ENCODE data around the gene FRMD1.

Gene FRMD1

DNA sequence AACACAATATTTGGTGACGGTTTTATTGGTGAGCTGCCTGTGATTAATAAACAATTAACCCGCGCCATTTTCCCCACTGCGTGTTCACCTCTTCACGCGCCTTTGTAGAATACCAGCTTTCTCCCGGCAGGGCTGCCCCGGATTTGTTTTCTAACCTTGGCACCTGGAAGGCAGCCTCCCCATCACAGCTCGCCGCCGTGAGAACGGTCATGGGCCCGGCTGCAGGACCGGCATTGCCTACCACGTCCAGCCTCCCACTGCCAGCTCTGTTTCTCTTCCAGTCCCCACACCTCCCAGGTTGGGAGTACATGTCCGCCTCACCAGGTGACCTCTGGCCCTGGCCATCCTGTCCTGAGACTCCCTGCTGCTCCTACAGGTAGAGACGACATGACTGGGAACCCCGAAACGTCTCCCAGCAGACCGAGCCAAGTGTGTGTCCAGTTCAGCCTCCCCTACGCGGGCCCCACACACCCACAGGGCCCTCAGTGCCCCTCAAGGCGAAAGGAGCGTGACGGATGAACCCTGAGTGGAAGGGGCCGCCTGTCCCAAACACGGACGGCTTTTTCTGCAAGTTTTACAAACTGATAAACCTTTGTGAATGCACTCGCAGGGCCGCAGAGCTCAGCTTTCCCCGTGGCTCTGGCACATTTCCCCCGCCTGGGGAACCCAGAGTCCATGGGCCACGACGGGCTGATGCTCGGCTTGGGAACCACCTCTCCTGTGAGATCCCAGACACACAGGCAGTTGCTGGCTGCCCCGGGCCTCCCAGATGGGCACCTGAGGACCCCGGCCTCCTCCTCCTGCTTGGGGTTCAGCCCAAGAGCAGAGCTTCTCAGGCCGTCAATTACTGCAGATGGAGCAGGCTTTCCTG is 25.7 kb downstream of the FRMD1 start:
- no peak for DNase-seq

DNA sequence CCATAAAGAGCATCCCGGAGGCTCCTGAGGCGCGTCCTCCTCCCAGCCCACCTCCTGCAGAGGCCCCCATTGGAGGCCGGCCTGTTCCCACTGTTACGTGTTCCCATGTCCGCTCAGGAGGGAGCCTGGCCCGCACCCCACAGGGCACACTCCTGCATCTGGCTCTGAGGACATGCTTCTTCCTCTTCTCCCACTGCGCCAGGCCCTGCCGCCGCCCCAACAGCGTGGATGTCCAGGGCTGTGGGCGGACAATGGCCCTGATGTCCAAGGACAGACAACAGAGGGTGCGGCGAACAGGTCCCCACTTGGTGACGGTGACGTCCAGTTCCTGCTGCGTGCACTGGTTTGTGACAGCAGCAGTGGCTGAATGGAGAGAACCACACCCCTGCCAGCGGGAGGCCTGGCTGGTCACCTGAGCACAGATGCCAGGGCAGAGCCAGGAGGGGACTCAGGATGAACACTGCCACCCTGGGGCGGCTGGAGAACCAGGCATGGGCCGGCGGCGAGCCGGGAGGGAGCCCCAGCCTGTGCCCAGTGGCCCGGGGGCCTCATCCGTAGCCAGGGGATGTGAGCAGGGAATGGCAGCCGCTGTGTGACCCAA is 26.6 kb downstream of the FRMD1 start:
- no peak for DNase-seq

DNA sequence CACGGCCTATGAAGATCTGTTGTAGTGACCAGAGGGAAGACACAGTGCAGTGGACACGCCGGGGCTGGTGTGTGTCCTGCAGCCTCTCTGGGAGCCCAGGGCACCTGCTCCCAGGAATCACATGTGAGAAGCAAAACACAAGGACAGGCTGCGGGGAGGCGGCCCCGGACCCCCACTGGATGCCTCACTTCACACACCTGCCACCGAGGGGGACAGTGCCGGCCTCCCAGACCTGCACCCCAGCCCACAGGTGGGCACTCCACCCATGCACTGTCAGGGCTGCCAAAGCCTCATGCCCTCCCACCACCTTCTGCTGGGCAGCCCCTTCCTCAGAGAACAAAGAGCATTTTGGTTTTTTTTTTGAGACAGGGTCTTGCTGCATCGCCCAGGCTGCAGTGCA is 27.4 kb downstream of the FRMD1 start:
- no peak for DNase-seq

DNA sequence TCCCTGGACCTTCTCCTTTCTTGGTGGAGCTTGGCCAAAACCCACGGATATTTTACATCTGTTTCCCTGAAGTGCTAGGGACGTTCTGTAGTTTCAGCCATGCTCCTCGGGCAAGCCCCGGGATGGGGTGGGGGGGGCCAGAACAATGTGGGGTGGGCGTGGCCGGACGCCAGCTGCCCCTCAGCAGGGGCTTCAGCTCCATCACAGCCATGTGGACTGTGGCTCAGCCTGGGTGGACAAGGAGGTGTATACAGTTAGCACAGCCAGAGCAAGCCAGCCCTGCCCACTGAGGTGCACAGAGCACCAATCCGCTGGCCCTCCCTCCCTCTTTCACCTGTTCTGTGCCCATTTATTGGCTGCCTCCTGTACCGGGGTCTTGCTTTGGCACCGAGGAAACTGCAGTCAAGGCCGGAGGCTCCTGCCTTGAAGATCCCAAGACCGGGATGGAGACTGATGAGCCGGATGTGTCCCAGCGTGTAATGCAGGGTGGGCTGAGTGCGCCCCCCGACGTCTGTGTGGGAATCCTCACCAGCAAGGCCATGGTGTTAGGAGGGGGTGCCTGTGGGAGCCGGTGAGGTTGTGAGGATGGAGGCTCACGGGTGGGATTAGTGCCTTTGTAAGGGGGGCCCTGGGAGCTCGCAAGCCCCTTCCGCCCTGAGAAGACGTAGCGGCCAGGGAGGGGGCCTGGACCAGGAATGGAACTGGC is 28.0 kb downstream of the FRMD1 start:
- DNase-seq, result no peak

DNA sequence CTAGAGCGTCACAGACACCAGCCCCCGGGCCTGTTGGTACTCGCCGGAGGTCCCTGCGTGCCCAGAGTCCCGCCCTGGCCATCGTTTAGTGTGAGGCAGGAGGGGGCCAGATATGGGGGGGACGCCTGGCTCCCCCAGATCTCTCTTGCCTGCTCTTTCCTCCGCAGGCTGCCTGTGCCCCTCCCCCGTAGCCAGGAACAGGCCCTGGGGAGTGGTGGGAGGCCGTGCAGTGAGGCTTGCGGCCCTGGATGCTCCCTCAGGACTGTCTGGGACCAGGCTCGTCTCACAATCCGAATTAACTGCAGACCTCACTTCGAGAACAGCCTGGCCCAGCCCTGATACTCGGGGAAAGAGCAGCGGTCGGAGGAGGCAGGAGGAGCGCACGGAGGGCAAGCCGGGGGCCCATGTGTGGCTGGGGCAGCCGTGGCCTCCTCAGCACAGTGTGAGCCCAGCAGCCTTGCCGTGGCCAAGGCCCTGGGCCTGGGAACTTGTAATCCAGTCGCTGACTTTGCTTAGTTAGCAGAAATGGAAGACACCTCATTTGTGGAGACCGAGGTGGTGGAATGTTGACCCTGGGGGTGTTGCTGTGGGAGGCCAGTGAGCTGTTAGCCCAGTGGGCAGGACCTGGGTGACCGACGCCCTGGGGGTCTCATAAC is 28.7 kb downstream of the FRMD1 start:
- no peak for DNase-seq

DNA sequence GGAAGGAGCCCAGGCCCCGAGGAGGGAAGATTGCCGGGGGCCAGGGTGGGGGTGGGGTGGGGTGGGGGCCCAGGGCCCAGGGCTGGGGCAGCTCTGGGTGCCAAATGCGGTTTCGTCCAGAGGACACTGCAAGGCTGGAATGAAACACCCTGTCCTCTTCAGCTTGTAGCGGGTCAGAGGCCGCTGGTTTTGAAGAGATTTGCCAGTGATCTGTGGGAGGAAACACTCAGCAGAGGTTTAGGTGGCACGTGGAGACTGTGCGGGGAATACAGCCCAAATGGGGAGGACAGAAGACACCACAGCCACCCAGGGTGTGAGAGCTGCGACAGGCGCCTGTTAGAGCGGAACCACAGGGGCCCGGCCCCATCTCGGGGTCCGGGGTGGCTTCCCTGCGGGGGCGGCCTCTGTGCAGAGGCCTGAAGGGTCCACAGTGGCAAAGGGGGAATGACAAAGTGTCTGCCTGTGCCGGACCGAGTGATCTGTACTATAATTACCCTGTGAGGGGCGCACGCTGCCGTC is 29.2 kb downstream of the FRMD1 start:
- no peak for DNase-seq

DNA sequence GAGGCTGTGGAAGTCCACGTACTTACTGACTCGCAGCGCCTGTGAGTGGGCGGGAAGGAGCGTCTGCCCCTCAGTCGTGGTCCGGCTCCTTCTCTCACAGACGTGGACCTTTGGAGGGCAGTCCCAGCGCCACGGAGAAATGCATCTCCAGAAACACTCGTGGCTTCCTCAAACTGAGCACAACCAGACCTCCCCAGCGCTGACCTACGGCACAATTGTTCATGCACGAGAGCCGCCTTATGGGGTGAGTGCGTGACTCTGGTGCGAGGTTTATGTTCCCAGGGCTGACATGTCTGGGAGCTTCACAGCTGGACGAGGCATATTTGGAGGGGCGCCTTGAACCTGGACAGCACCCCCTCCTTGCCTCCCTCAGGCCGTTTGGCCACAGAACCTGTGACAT is 29.7 kb downstream of the FRMD1 start:
- DNase-seq, result no peak

DNA sequence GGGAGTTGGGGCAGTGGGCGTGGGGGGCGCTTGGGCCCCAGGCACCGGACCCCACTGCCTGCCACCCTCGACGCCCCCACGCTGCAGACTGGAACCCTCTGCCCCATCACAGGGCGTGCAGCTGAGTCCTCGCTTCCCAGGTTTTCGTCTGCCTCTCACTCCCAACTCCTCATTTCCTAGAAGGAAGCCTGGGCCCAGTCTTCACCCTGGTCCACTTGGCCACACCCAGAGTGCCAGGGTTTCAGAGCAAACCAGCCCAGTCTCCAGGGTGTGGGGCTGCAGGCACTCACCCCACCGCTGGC is 30.3 kb downstream of the FRMD1 start:
- no peak for DNase-seq

DNA sequence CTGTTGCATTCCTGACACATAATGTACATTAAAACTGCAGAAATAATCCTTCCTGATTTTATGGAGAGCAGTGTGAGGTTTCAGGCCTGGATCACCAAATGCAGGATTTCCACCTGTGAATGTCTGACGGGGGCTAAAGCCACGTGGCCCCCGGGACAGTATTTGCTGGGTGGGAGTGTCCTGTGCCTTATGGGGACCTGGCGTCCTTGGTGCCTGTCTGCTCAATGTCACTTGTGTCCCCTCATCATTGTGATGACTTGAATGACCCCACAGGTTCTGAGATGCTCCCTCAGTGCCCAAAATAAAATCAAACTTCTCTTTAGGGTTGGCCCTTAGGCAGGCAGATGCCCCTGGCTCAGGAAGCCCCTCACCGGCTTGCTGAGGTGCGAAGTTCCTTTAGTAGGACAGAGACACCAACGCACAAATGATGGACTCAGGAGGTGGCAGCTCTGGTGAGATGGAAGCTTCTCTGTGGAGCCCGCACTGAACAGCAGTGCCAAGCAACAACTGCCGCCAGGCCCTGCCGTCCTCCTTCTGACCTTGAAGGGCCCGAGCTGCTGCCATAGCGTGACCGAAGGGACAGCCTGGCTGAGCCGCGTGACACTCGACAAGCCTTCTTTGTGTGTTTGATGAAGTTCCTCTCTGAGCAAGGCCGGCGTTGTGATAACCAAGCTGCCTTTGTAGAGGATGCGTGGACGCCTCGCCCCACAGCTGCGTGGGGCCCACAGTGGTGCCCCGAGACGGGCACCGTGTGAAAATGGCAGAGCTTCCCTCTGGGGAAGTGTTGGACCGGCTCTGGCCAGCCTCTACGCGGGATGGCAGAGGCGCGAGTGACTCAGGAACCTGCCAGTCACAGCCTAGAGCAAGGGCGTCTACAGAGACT is 30.9 kb downstream of the FRMD1 start:
- no peak for DNase-seq

DNA sequence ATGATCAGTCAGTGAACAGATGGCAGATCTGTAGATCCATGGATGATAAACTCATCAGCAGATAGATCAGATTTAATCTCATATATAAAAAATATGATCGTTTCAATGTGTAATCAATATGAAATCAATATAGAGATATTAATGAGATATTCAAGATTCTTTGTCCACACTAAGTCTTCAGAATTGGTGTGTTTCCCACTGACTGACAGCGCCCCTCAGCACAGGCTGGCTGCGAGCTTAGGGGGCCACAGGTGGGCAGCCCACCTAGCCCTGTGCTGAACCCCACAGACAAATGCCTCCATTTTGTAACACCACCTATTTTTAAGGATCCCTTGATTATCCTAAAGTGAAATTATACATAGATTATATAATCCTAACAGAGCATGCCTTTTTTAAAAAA is 32.3 kb downstream of the FRMD1 start:
- no peak for DNase-seq

DNA sequence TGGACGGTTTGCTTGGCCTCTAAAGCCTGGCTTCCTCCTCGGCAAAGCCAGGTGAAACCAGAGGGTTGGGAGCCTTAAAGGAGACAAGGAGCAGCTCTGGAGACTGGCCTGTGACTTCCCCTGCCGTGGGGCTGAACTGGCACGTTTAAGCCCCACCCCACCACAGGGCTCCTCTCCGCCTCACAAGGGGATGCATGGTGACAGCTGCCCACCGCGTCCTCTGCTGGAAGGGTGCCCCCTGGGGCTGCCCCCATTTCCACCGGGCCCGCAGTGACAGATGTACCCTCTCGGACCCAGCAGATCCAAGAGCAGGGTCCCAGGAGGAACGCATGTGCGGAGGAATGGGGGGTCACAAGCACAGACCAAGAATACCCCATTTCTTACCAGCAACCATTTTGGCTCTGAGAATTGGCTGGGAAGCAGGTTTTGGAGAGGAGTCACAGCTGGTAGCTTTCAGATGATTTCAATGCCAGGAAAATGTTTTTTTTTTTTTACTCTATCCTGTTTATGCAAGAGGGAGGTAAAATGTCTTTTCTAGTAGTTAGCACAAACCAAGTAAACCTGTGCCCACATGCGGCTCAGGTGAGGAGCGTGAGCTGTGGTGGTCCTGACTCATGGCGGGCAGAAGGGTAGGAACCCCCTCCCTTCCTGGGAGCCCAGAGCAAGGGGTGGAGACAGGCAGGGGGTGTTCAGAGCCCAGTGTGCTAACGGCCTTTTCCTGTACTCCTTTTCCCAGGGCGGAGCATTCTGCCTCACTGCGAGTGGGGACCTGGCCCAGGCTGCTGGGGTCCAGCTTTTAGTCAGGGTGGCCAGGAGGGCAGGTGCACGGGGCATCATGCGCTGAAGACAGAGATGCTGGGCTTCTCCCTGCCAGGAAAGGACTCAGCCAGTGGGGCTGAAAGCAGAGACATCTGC is 33.0 kb downstream of the FRMD1 start:
- no peak for DNase-seq

DNA sequence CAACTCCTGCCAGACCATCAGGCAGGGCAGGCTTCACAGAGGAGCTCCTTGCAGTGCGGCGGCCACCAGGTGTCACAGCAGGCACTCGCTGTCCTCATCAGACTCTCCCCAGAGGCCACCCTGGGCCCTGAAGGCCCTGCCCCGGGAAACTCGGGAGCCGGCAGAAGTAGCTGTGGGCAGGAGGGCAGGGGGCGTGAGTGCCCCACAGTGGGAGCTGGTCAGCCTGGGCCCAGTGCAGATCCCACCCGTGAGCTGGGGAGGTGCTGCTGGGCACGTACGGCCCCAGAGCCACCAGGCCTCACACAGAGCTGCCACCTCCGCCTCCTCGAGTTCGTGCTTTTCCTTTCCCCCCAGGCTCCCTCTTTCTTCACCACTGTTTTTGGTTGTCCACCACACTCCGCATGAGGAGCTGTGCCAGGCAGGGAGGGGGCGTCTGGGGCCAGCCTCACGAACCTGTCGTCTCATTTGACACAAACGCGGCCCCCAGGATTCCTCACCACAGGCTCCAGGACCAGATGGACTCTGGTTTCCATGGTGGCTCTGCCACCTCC is 33.8 kb downstream of the FRMD1 start:
- DNase-seq, result no peak

DNA sequence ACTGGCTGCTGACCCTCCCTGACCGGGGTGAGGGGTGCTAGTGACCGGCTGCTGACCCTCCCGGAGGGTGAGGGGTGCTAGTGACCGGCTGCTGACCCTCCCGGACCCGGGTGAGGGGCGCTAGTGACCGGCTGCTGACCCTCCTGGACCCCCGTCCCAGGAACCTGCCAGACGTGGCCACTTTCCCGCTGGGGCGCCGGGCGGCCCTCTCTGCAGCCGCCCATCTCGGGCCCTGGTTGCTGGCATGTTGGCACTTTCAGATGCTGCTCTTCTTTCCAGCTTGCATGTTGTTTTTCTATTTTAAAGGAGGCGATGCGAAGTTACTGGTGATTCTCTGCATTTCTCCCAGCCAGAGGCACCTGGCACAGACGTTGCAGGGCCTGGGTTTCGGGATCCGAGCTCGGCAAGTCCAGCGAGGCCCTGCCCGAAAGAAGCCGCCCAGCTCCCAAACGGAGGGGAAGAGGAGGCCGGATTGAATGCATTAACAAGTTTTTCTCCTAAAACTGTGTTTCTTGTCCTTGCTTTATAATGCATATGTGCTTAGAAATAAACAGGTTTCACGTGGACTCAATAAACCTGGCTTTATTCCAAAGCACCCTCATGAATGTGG is 34.4 kb downstream of the FRMD1 start:
- DNase-seq, result no peak

DNA sequence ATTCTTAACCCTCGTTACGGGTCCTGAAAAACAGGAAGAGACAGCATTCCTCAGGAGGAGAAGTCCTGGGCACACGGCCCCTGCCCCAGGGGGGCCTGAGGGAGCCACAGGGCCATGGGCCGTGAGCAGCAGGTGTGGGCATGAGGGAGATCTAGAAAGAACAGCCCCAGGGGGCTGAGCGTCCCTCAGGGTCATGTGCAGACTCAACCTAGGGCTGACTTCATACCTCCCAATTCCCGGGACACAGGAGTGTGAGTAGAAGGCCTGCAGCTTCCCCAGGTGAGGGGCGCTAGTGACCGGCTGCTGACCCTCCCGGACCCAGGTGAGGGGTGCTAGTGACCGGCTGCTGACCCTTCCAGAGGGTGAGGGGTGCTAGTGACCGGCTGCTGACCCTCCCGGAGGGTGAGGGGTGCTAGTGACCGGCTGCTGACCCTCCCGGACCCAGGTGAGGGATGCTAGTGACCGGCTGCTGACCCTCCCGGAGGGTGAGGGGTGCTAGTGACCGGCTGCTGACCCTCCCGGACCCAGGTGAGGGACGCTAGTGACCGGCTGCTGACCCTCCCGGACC is 35.1 kb downstream of the FRMD1 start:
- DNase-seq, result no peak

DNA sequence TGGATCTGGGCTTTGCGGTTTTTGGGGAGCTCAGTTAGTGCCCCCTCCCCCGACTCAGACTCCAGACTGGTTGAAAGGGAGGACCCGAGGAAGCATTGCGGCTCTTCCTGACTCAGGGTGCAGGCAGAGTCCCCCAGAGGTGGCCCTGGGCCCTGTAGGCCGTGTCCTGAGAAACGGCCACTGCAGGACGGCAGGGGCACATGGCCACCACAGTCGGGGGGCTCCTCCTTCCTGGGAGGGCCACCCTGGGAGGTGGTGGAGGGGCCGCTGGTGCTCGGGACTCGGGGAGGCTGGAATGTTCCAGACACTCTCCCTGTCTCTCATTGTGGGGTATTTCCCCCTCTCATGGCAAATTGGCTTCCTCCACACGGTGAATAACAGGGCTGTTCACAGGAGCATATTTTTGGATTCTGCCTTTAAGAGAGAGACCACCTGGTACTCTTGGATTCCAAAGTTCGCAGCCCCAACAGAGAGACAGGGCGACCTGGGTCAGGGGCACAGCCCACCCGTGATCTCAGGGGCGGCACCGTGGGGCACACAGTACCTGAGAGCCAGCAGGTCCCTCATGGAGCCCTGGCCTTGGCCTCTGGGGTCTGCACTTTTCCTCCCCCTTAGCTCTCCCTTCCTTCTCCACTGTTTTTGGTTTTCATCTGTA is 35.7 kb downstream of the FRMD1 start:
- DNase-seq, result no peak

DNA sequence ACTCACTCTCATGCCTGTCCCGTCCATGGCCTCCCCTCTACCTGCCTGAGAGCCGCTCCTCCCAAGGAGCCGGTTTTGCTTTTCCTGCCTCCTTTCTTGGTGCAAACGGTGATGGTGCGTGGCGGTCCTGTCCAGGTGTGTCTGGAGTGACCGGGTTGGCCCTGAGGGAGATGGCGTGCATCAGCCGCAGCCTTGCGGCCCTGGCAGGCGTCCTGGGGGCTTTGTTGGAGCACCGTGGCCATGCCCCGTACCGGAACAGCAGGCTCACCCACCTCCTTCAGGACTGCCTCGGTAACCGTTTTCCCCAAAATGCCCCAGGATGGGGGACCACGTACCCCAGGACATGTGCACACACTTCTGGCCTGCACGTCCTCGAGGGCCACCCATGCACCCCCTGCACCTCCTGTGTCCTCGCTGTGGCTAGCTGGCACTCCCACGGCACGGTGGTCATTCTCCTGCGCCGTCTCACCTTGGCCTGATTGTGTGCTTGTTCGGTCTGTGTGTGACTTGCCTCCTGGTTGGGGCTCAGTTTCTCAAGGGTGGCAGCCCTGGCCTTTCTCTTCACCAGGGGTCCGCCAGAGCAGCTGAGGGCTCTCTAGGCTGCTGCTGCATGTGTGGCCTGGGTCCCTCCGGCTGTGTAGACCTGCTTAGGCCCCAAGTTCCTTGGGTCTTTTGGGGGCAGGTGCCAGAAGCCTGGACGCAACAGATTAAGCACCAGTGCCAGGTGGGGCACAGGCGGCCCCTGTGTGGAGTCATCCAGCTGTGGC is 36.4 kb downstream of the FRMD1 start:
- no peak for DNase-seq

DNA sequence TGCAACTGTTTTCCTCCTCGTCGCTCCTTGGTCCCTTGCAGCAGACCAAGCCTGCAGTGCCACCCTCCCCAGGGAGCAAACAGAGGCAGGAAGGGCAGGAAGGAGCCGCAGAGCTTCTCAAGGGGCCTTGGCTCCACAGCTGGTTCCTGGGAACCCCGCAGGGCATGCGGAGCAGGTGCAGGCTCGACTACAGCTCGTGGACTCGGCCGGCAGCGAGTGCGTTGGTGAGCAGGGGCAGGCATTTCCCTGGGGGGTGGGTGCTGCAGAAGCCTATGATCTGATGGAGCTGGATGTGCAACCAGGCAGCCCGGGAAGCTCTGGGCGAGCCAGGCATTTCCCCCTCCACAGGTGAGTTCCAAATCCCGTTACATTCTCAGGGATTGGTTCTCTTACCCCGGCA is 37.1 kb downstream of the FRMD1 start:
- no peak for DNase-seq

DNA sequence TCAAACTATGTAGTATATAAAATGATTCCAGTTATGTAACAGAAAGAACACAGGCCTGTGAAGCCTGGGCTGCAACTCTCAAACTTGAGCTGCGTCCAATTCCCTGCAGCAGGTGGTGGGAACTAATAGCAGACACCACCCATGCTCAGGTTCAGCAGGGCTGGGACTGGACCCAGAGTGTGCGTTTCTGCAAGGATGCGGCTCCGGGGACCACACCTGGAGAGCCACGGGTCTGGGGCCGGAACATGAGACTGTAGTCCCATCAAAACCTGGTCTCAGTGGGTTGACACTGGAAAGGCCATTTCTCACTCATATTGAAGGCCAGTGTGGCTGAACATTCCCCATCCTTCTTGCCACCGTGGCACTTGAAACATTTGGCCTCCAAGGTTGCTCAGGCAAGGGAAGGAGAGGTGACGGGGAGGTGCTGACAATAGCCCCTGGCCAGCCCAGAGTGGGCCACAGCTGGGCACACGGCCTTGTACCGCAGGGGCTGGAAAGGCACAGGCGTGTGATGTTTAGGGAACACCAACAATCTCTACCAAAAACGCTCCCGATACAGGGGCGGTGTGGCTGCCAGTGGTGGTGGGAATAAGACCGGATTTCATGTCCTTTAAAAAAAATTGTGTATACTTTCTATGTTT is 38.0 kb downstream of the FRMD1 start:
- no peak for DNase-seq
